Activated CD8-positive, alpha-beta T cell treated with anti-CD3 and anti-CD28 coated beads for 36 hours (primary cell): ENCODE data around the gene ACTN4. TPM values are rescaled to one million over a fixed set of nuclear protein-coding genes. Genes with fewer than 3 reads are reported as not detected.

Source experiments
- ATAC-seq: fragments of 200-7000 bp; cut with Tn5 transposase; one replicate; pipeline ENCODE4 v1.10.0; 2021; ENCODE audit warnings: mild to moderate bottlenecking, moderate library complexity
- CTCF ChIA-PET: fragments of 350-600 bp; sonication (Branson Sonifier 250); formaldehyde crosslinking; loops from one replicate; lab custom pipeline; 2021; ENCODE audit warnings: antibody characterized with exemption; lab: Charles Lee
- POLR2A ChIA-PET: fragments of 350-600 bp; sonication (Branson Sonifier 250); formaldehyde crosslinking; loops from one replicate; lab custom pipeline; 2021; ENCODE audit warnings: antibody characterized with exemption; lab: Charles Lee
- DNase-seq: peaks from one replicate; pipeline ENCODE4 v3.0.0-alpha.2; 2020
- H3K27ac Mint-ChIP-seq: one replicate; pipeline ENCODE4 v1.8.0; 2021; ENCODE audit warnings: mild to moderate bottlenecking, mixed read lengths
- H3K27me3 Mint-ChIP-seq: one replicate; pipeline ENCODE4 v1.8.0; 2021; ENCODE audit warnings: mixed read lengths
- H3K36me3 Mint-ChIP-seq: one replicate; pipeline ENCODE4 v1.8.0; 2021; ENCODE audit warnings: low read depth, mixed read lengths
- H3K4me1 Mint-ChIP-seq: one replicate; pipeline ENCODE4 v1.8.0; 2021; ENCODE audit warnings: low read depth, mixed read lengths
- H3K4me3 Mint-ChIP-seq: one replicate; pipeline ENCODE4 v1.8.0; 2021; ENCODE audit warnings: mild to moderate bottlenecking, moderate library complexity, mixed read lengths
- H3K9me3 Mint-ChIP-seq: one replicate; pipeline ENCODE4 v1.8.0; 2021; ENCODE audit warnings: mixed read lengths
- CTCF ChIP-seq: fragments of 200-600 bp; IDR thresholded peaks from one replicate; pipeline ENCODE4 v1.8.0; 2022; ENCODE audit warnings: antibody characterized with exemption, mild to moderate bottlenecking
- intact Hi-C: fragments of 100-400 bp; cut with micrococcal nuclease; formaldehyde crosslinking; loops from one replicate; pipeline ENCODE4 v1.10.0; 2022
- total RNA-seq, 2 experiments: library from RNA; stranded (reverse); gene quantifications; one replicate each; pipeline ENCODE4 v1.2.3, GENCODE V29; 2021

The ACTN4 gene
- total RNA-seq, 2 experiments from 2014 or later, result 183 to 189 TPM

- no peaks in the 10 kb centered on the region for H3K9me3 Mint-ChIP-seq
- no peak for DNase-seq
- peaks cover 3% of the 10 kb centered on the region for H3K27me3 Mint-ChIP-seq
- intact Hi-C loops, result loop anchor here (10.0 kb wide), 2 partner anchors 112 to 202 kb away; partner anchors contain the start of genes HNRNPL, MRPS12 and SARS2
- TF ChIP-seq CTCF, result no peak
- ChIA-PET POLR2A (interaction anchor here (0.6 to 1.4 kb wide), 3 partner anchors 12 to 131 kb away, joined by 3 to 5 read pairs (median 4); no protein-coding TSS in a partner anchor), CTCF (interaction anchor here (0.6 to 0.9 kb wide), 2 partner anchors 127 to 197 kb away, joined by 3 to 4 read pairs; partner anchors contain the start of genes MRPS12 and SARS2)
- no peak overlapping the region for H3K4me3 Mint-ChIP-seq
- peaks cover 36% of the 10 kb centered on the region for H3K4me1 Mint-ChIP-seq
- peaks cover 10% of the 10 kb centered on the region for H3K36me3 Mint-ChIP-seq
- H3K27ac Mint-ChIP-seq, result peak overlapping the region; percentile 77
- no peak for ATAC-seq
Measured at GRCh38 chr19:38733241-38733492, 85.7 kb downstream of the ACTN4 start.

- DNase-seq, result peak; percentile 36
- intact Hi-C loops, result loop anchor here (10.0 kb wide), 2 partner anchors 111 to 201 kb away; partner anchors contain the start of genes HNRNPL, MRPS12 and SARS2
- no peak for TF ChIP-seq CTCF
- H3K9me3 Mint-ChIP-seq, result no peaks in the 10 kb centered on the region
- ChIA-PET CTCF (interaction anchor here (0.6 to 0.8 kb wide), 2 partner anchors 127 to 331 kb away, joined by 3 read pairs; partner anchors contain the start of gene FAM98C), POLR2A (interaction anchor here (0.6 to 1.4 kb wide), 4 partner anchors 13 to 130 kb away, joined by 3 to 5 read pairs (median 4); no protein-coding TSS in a partner anchor)
- peaks cover 10% of the 10 kb centered on the region for H3K36me3 Mint-ChIP-seq
- H3K27me3 Mint-ChIP-seq, result peaks cover 4% of the 10 kb centered on the region
- ATAC-seq, result no peak
- H3K4me1 Mint-ChIP-seq, result peaks cover 37% of the 10 kb centered on the region
- H3K27ac Mint-ChIP-seq, result peak overlapping the region; percentile 77
- H3K4me3 Mint-ChIP-seq, result peak overlapping the region; percentile 17
Measured at GRCh38 chr19:38733493-38734175, 86.2 kb downstream of the ACTN4 start.

GRCh38 chr19:38734176-38734425 is 86.7 kb downstream of the ACTN4 start:
- no peak for DNase-seq
- peaks cover 4% of the 10 kb centered on the region for H3K27me3 Mint-ChIP-seq
- peaks cover 10% of the 10 kb centered on the region for H3K36me3 Mint-ChIP-seq
- intact Hi-C loops, result loop anchor here (10.0 kb wide), 2 partner anchors 111 to 201 kb away; partner anchors contain the start of genes HNRNPL, MRPS12 and SARS2
- H3K4me3 Mint-ChIP-seq, result peak overlapping the region; percentile 68
- POLR2A ChIA-PET, result interaction anchor here (1.2 to 1.4 kb wide), 2 partner anchors 108 to 130 kb away, joined by 4 to 5 read pairs; no protein-coding TSS in a partner anchor
- peaks cover 41% of the 10 kb centered on the region for H3K4me1 Mint-ChIP-seq
- ATAC-seq, result no peak
- no peak for TF ChIP-seq CTCF
- no peaks in the 10 kb centered on the region for H3K9me3 Mint-ChIP-seq
- H3K27ac Mint-ChIP-seq, result peak overlapping the region; percentile 77
- CTCF ChIA-PET, result interaction anchor here (0.8 to 1.4 kb wide), 2 partner anchors 197 to 331 kb away, joined by 3 to 12 read pairs; partner anchors contain the start of genes FAM98C, MRPS12 and SARS2

- intact Hi-C loops, result loop anchor here (10.0 kb wide), 2 partner anchors 110 to 200 kb away; partner anchors contain the start of genes HNRNPL, MRPS12 and SARS2
- Mint-ChIP-seq H3K4me1 (peaks cover 44% of the 10 kb centered on the region), H3K36me3 (peaks cover 8% of the 10 kb centered on the region), H3K4me3 (peak overlapping the region; percentile 68), H3K27me3 (peaks cover 4% of the 10 kb centered on the region), H3K9me3 (no peaks in the 10 kb centered on the region), H3K27ac (peak overlapping the region; percentile 77)
- DNase-seq, result peak; percentile 65
- TF ChIP-seq CTCF, result no peak
- ATAC-seq, result peak; percentile 45
- ChIA-PET CTCF (interaction anchor here (0.8 to 1.4 kb wide), 4 partner anchors 100 to 332 kb away, joined by 3 to 12 read pairs (median 4); partner anchors contain the start of genes FAM98C, MRPS12 and SARS2), POLR2A (interaction anchor here (0.5 to 1.4 kb wide), 6 partner anchors 13 to 129 kb away, joined by 3 to 5 read pairs (median 4); partner anchors contain the start of genes ACTN4, HNRNPL and MAP4K1)
Measured at GRCh38 chr19:38734426-38735256, 87.2 kb downstream of the ACTN4 start.
